Esophagus squamous epithelium (tissue), 4 donors: ENCODE data around the gene MRC1.

Source experiments
- POLR2A ChIP-seq, 4 donors: fragments of 450-650 bp; IDR thresholded peaks; one replicate each; pipeline ENCODE4 v1.6.1; 2017; ENCODE audit warnings: antibody characterized with exemption in 4 of 4, mild to moderate bottlenecking in 4 of 4, moderate library complexity in 3 of 4
- TF ChIP-seq, protein P1 (sequence below), 6 experiments: fragments of 450-650 bp in 4 of 6; fragments of 200-600 bp in 2 of 6; sonication (generic) in 2 of 6; IDR thresholded peaks; one replicate each; pipeline ENCODE4 v1.5.1; 2016 to 2019; ENCODE audit warnings: antibody characterized with exemption in 6 of 6, mild to moderate bottlenecking in 4 of 6, moderate library complexity in 4 of 6

DNA sequence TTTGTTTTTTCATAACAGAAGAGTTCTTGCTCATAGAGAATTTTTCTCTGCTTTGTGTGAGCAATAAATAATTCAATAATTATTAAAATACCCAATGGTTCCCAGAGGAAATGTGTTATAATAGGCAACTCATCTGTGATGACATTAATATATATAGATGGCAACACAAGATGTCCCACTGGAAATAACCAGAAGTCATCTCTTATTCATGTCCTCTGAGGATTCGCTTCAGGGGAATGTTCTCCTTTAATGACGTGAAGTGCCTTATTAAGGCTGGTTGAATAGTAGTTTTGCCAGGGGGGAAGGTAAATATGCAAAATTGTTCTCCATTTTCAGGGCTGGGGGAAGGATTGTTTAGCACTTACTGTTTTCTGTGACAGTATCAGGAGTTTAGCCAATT is 145.7 kb downstream of the MRC1 start:
- TF ChIP-seq, protein P1, sequence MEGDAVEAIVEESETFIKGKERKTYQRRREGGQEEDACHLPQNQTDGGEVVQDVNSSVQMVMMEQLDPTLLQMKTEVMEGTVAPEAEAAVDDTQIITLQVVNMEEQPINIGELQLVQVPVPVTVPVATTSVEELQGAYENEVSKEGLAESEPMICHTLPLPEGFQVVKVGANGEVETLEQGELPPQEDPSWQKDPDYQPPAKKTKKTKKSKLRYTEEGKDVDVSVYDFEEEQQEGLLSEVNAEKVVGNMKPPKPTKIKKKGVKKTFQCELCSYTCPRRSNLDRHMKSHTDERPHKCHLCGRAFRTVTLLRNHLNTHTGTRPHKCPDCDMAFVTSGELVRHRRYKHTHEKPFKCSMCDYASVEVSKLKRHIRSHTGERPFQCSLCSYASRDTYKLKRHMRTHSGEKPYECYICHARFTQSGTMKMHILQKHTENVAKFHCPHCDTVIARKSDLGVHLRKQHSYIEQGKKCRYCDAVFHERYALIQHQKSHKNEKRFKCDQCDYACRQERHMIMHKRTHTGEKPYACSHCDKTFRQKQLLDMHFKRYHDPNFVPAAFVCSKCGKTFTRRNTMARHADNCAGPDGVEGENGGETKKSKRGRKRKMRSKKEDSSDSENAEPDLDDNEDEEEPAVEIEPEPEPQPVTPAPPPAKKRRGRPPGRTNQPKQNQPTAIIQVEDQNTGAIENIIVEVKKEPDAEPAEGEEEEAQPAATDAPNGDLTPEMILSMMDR (IDR thresholded peaks at IDR 0.05), result no peak
- no peak for TF ChIP-seq POLR2A (IDR thresholded peaks at IDR 0.05)
